Stomach (tissue), 9 donors: ENCODE measurements around the gene TC2N. TPM values are rescaled to one million over a fixed set of nuclear protein-coding genes. Genes with fewer than 3 reads are reported as not detected.
"Not testable (repeated sequence)": the region's sequence is repeated elsewhere in the genome, so short reads cannot be mapped to it uniquely, and the experiment has no call there.

Source experiments
- DNase-seq, 2 donors: peaks; one replicate each; pipeline versions ENCODE4 v3.0.0 to v3.0.0-alpha.2; 2013 to 2019
- H3K27ac ChIP-seq, 5 donors: fragments of 200-600 bp in 4 of 5; sonication (generic) in 4 of 5; one replicate each; pipeline ENCODE4 v1.5.1; 2013 to 2019; ENCODE audit warnings: mild to moderate bottlenecking in 1 of 5, moderate library complexity in 1 of 5
- H3K27me3 ChIP-seq, 3 donors: fragments of 200-600 bp; sonication (generic); one replicate each; pipeline ENCODE4 v1.5.1; 2017 to 2019; ENCODE audit warnings: mixed run types in 1 of 3
- H3K36me3 ChIP-seq, 4 donors: fragments of 200-600 bp; sonication (generic); 1 replicate in 3 of 4; 2 replicates in 1 of 4; pipeline ENCODE4 v1.5.1; 2016 to 2019
- H3K4me1 ChIP-seq, 4 donors: fragments of 200-600 bp; sonication (generic); one replicate each; pipeline ENCODE4 v1.5.1; 2016 to 2019
- H3K4me3 ChIP-seq, 4 donors: fragments of 200-600 bp; sonication (generic) in 3 of 4; one replicate each; pipeline ENCODE4 v1.5.1; 2016 to 2019; ENCODE audit warnings: mild to moderate bottlenecking in 1 of 4
- H3K9me3 ChIP-seq, 4 donors: fragments of 200-600 bp; sonication (generic); one replicate each; pipeline ENCODE4 v1.5.1; 2016 to 2019
- CTCF ChIP-seq, 7 experiments: fragments of 450-650 bp in 4 of 7; fragments of 200-600 bp in 3 of 7; sonication (generic) in 3 of 7; IDR thresholded peaks; one replicate each; pipeline ENCODE4 v1.5.1; 2016 to 2019; ENCODE audit warnings: antibody characterized with exemption in 7 of 7, control low read depth in 2 of 7, mild to moderate bottlenecking in 1 of 7
- EP300 ChIP-seq: sonication (generic); formaldehyde crosslinking; IDR thresholded peaks from one replicate; pipeline ENCODE4 v1.6.1; 2017; ENCODE audit warnings: antibody characterized with exemption
- POLR2A ChIP-seq, 4 donors: fragments of 450-650 bp; IDR thresholded peaks; one replicate each; pipeline ENCODE4 v1.6.1; 2016; ENCODE audit warnings: antibody characterized with exemption in 4 of 4, control low read depth in 2 of 4, mild to moderate bottlenecking in 1 of 4, moderate library complexity in 1 of 4
- POLR2AphosphoS5 ChIP-seq, 3 donors: sonication (generic); formaldehyde crosslinking; IDR thresholded peaks; one replicate each; pipeline ENCODE4 v1.6.1; 2016; ENCODE audit warnings: antibody characterized with exemption in 3 of 3
- WGBS, 5 donors: extraction: QIAGEN DNeasy Blood & Tissue Kit in 3 of 5; methylation state at CpG; one replicate each; pipeline versions ENCODE4 v1.1.5 to v1.1.7; 2013 to 2018; 5-methylcytosine and 5-hydroxymethylcytosine counted together
- intact Hi-C: fragments of 100-400 bp; cut with DNase I; formaldehyde crosslinking; loops from one replicate; pipeline ENCODE4 v1.15.1; 2023; ENCODE audit warnings: low total_unique reads
- polyA plus RNA-seq, 3 donors: library from polyadenylated mRNA; stranded (reverse); fragments of 200-250 nt; gene quantifications; one replicate each; pipeline ENCODE4 v1.2.3, GENCODE V29; 2013
- total RNA-seq, 5 donors: library from RNA; depleted of rRNA; stranded (reverse); fragments of >200 nt; gene quantifications; one replicate each; pipeline versions ENCODE4 v1.1.0 to v1.2.3, GENCODE V29; 2014 to 2016
- donor health status: healthy with polysubstance abuse.
- donor health status: Bipolar disorder and iron deficiency.
- donor health status: healthy.

The TC2N gene
- total and polyA plus RNA-seq, 8 donors = 15.6 to 162 (median 70.1) TPM

- intact Hi-C loops = no loop called here
- no peaks in the 10 kb centered on the region for H3K36me3 ChIP-seq
- H3K27me3 ChIP-seq = no peaks in the 10 kb centered on the region
- H3K27ac ChIP-seq = peak overlapping the region in 4 of 5 donors; percentile 15 to 81 (median 39)
- peak in 1 of 2 donors; percentile 70 for DNase-seq
- 70 to 90% (median 80%) methylated on average over 3 to 4 of the region's 4 CpGs for WGBS, 5 donors
- no peak overlapping the region for H3K4me3 ChIP-seq
- H3K9me3 ChIP-seq = no peaks in the 10 kb centered on the region
- peak in 3 of 7 experiments; percentile 9 to 44 (median 13) for TF ChIP-seq CTCF (IDR thresholded peaks at IDR 0.05)
- no peak for TF ChIP-seq EP300
- H3K4me1 ChIP-seq = peaks cover 39 to 70% (median 56%) of the 10 kb centered on the region in 4 donors
Measured at GRCh38 chr14:91899213-91899612, 31.9 kb upstream of the TC2N start.

GRCh38 chr14:91898372-91898771, 31.0 kb upstream of the TC2N start:
- peaks cover 39 to 70% (median 53%) of the 10 kb centered on the region in 4 donors for H3K4me1 ChIP-seq

GRCh38 chr14:91897716-91898115, 30.4 kb upstream of the TC2N start:
- H3K36me3 ChIP-seq, DNase-seq, H3K27me3 ChIP-seq, intact Hi-C loops, H3K4me3 ChIP-seq, H3K9me3 ChIP-seq: not testable (repeated sequence)
- 88 to 95% (median 91%) methylated on average over 5 of the region's 5 CpGs for WGBS, 5 donors
- H3K4me1 ChIP-seq = peaks cover 39 to 65% (median 50%) of the 10 kb centered on the region in 4 donors
- peak overlapping the region in 4 of 5 donors; percentile 57 to 81 (median 72) for H3K27ac ChIP-seq

More at GRCh38 chr14:91898372-91898771, 31.0 kb upstream of the TC2N start:
- Histone ChIP-seq H3K36me3 (no peaks in the 10 kb centered on the region), H3K4me3 (no peak overlapping the region), H3K27ac (peak overlapping the region in 3 of 5 donors; percentile 70 to 81 (median 73)), H3K9me3 (no peaks in the 10 kb centered on the region), H3K27me3 (no peaks in the 10 kb centered on the region)
- no peak for DNase-seq
- intact Hi-C loops = no loop called here
- 72 to 94% (median 89%) methylated on average over 5 of the region's 5 CpGs for WGBS, 5 donors
- TF ChIP-seq POLR2A (IDR thresholded peaks at IDR 0.05) (no peak), EP300 (no peak), CTCF (IDR thresholded peaks at IDR 0.05) (no peak), POLR2AphosphoS5 (IDR thresholded peaks at IDR 0.05) (no peak)

- TF ChIP-seq POLR2AphosphoS5 (IDR thresholded peaks at IDR 0.05) (peak; percentile 40 to 92 (median 83)), EP300 (peak; percentile 51), CTCF (IDR thresholded peaks at IDR 0.05) (no peak), POLR2A (IDR thresholded peaks at IDR 0.05) (no peak)
- DNase-seq = peak; percentile 78 to 80
- WGBS, 5 donors = 23 to 47% (median 28%) methylated on average over 8 to 10 of the region's 10 CpGs
- Histone ChIP-seq H3K36me3 (no peaks in the 10 kb centered on the region), H3K27ac (peak overlapping the region; percentile 5 to 81 (median 70)), H3K9me3 (no peaks in the 10 kb centered on the region), H3K27me3 (no peaks in the 10 kb centered on the region), H3K4me3 (no peak overlapping the region), H3K4me1 (peaks cover 39 to 63% (median 52%) of the 10 kb centered on the region in 4 donors)
- intact Hi-C loops = no loop called here
Measured at GRCh38 chr14:91897106-91897701, 29.9 kb upstream of the TC2N start.

- no peak overlapping the region for H3K4me3 ChIP-seq
- peaks cover 34 to 63% (median 51%) of the 10 kb centered on the region in 4 donors for H3K4me1 ChIP-seq
- no peaks in the 10 kb centered on the region for H3K27me3 ChIP-seq
- no peak for DNase-seq
- H3K27ac ChIP-seq = peak overlapping the region in 4 of 5 donors; percentile 57 to 81 (median 72)
- no peaks in the 10 kb centered on the region for H3K36me3 ChIP-seq
- no peak for TF ChIP-seq POLR2A (IDR thresholded peaks at IDR 0.05)
- no peak for TF ChIP-seq CTCF (IDR thresholded peaks at IDR 0.05)
- TF ChIP-seq EP300 = no peak
- no peak for TF ChIP-seq POLR2AphosphoS5 (IDR thresholded peaks at IDR 0.05)
- 94 to 100% (median 98%) methylated on average over 4 of the region's 4 CpGs for WGBS, 5 donors
- no peaks in the 10 kb centered on the region for H3K9me3 ChIP-seq
- intact Hi-C loops = no loop called here
Measured at GRCh38 chr14:91896419-91896818, 29.1 kb upstream of the TC2N start.
